ENCODE results near the gene SFXN2. TPM values are rescaled to one million over a fixed set of nuclear protein-coding genes. Genes with fewer than 3 reads are reported as not detected.
"Not testable (repeated sequence)": the region's sequence is repeated elsewhere in the genome, so short reads cannot be mapped to it uniquely, and the experiment has no call there.

SFXN2 gene
- 1 to 10 TPM; 1.2 to 4.0 (median 2.9) TPM for total RNA-seq

GRCh38 chr10:102714621-102715455, at the start of gene SFXN2:
SFXN2 (plus strand) TSS chr10:102714636; CDS start chr10:102726637, 12,001 bp downstream.
- Histone ChIP-seq H3K36me3 (no peaks in the 10 kb centered on the region), H3K9me3 (no peaks in the 10 kb centered on the region), H3K4me3 (peak within 1 kb of the TSS; percentile 87 to 98 (median 88)), H3K27me3 (no peaks in the 10 kb centered on the region), H3K27ac (replicated peaks in 1 of 4) (peak within 1 kb of the TSS; percentile 86 to 92 (median 90)), H3K4me1 (peaks cover 19 to 53% (median 43%) of the 10 kb centered on the region in 4 donors)
- intact Hi-C loops (cut with DNase I): loop anchor here (5.0 kb wide), 1 partner anchor 68 kb away; no protein-coding TSS in a partner anchor
- 5% methylated on average over 26 of the region's 46 CpGs for WGBS
- DNase-seq (ENCODE audit: extremely low spot score): no peak
- TF ChIP-seq EP300 (IDR thresholded peaks at IDR 0.05) (no peak), POLR2AphosphoS5 (IDR thresholded peaks at IDR 0.05) (no peak), POLR2A (IDR thresholded peaks at IDR 0.05; ENCODE audit: low read depth) (no peak), CTCF (IDR thresholded peaks at IDR 0.05) (no peak)

GRCh38 chr10:102665904-102666509, 48.4 kb upstream of the SFXN2 start:
- Histone ChIP-seq H3K36me3 (no peaks in the 10 kb centered on the region), H3K4me3 (no peak overlapping the region), H3K9me3 (no peaks in the 10 kb centered on the region), H3K27ac (replicated peaks in 1 of 4) (no peak overlapping the region), H3K4me1 (peaks cover 22 to 29% (median 26%) of the 10 kb centered on the region in 4 donors), H3K27me3 (no peaks in the 10 kb centered on the region)
- intact Hi-C loops (cut with DNase I): no loop called here
- DNase-seq (ENCODE audit: extremely low spot score): no peak
- TF ChIP-seq EP300 (IDR thresholded peaks at IDR 0.05): no peak
- TF ChIP-seq POLR2AphosphoS5 (IDR thresholded peaks at IDR 0.05): no peak
- WGBS: 68% methylated on average over 6 of the region's 9 CpGs

- H3K36me3 ChIP-seq; H3K9me3 ChIP-seq; intact Hi-C loops (cut with DNase I); H3K4me3 ChIP-seq; DNase-seq (ENCODE audit: extremely low spot score); H3K27me3 ChIP-seq; H3K27ac ChIP-seq (replicated peaks in 1 of 4): not testable (repeated sequence)
- 100% methylated on average over 4 of the region's 4 CpGs for WGBS
- H3K4me1 ChIP-seq: peaks cover 16 to 22% (median 19%) of the 10 kb centered on the region in 4 donors
Measured at GRCh38 chr10:102667411-102667810, 47.0 kb upstream of the SFXN2 start.

- WGBS: 74% methylated on average over 8 of the region's 10 CpGs
- H3K27ac ChIP-seq (replicated peaks in 1 of 4): peak overlapping the region in 3 of 4 donors; percentile 28 to 66 (median 41)
- no peaks in the 10 kb centered on the region for H3K36me3 ChIP-seq
- no peaks in the 10 kb centered on the region for H3K27me3 ChIP-seq
- TF ChIP-seq CTCF (IDR thresholded peaks at IDR 0.05) (no peak), POLR2AphosphoS5 (IDR thresholded peaks at IDR 0.05) (no peak), POLR2A (IDR thresholded peaks at IDR 0.05; ENCODE audit: low read depth) (no peak), EP300 (IDR thresholded peaks at IDR 0.05) (no peak)
- H3K9me3 ChIP-seq: no peaks in the 10 kb centered on the region
- intact Hi-C loops (cut with DNase I): no loop called here
- H3K4me1 ChIP-seq: peaks cover 24 to 33% (median 29%) of the 10 kb centered on the region in 4 donors
- H3K4me3 ChIP-seq: no peak overlapping the region
- no peak for DNase-seq (ENCODE audit: extremely low spot score)
Measured at GRCh38 chr10:102668326-102669107, 45.9 kb upstream of the SFXN2 start.

GRCh38 chr10:102669206-102670064, 45.0 kb upstream of the SFXN2 start:
- H3K4me1 ChIP-seq: peaks cover 33 to 43% (median 38%) of the 10 kb centered on the region in 4 donors
- H3K4me3 ChIP-seq: no peak overlapping the region
- H3K9me3 ChIP-seq: no peaks in the 10 kb centered on the region
- TF ChIP-seq POLR2A (IDR thresholded peaks at IDR 0.05; ENCODE audit: low read depth) (no peak), CTCF (IDR thresholded peaks at IDR 0.05) (peak in 1 of 3 experiments; percentile 17), POLR2AphosphoS5 (IDR thresholded peaks at IDR 0.05) (peak; percentile 10 to 59), EP300 (IDR thresholded peaks at IDR 0.05) (no peak)
- intact Hi-C loops (cut with DNase I): no loop called here
- no peaks in the 10 kb centered on the region for H3K36me3 ChIP-seq
- no CpG with 5 or more reads among the region's 7 CpGs for WGBS
- peak; percentile 80 for DNase-seq (ENCODE audit: extremely low spot score)
- peak overlapping the region; percentile 12 to 66 (median 40) for H3K27ac ChIP-seq (replicated peaks in 1 of 4)
- H3K27me3 ChIP-seq: no peaks in the 10 kb centered on the region
